GM18519 (cell line): ENCODE data around the gene TSPAN12.
A peak's percentile ranks its signal among the peaks of the same experiment; 100 is the strongest.

Experiments
- ATAC-seq: cut with Tn5 transposase; IDR thresholded peaks from one replicate; pipeline ENCODE4 v1.9.1; 2021; ENCODE audit warnings: mild to moderate bottlenecking, moderate library complexity; ENCODE audit not compliant: unreplicated experiment, low FRiP score

Gene TSPAN12

GRCh38 chr7:120852700-120853099 lies 5.2 kb downstream of the TSPAN12 start:
- ATAC-seq = no peak

DNA sequence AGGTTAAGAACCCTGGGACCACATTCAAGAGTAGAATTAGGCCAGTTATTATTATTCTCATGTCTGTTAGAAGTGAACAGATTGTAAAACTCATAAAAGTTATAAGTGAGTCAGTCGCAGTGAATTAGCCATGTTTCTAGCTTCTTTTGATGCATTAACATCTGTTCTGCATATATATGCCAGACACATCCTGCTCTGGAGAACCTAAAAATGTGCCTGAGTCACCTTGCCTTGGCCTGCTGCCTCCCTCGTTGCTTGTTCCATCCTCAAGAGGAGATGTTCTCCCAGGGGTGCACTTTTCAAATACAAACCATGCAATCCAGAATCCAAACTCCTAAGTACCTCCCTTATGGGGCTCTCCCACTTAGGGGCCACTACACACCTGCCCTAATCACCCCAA lies 14.8 kb downstream of the TSPAN12 start:
- no peak for ATAC-seq

DNA sequence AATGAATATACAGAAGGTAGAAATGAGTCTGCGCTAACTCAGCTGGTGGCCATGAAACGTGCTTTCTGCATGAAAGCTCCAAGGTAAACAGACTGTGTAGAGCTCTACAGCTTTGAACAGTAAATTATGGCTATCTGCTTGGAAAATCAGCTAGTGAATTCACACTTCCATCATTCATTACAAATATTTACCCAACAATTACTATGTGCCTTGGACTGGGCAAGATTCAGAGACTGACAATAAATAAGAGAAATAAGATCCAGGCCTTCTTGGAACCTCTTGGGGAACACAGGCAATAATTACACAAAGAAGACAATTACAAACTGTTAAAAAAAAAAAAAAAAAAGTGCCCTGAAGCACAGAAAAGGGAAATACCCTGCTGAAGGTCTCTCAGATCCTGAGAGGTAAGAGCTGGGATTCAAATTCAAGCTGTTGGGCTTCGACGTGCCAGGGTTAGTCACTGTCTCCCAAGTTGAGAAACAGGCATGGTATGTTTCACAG lies 15.8 kb downstream of the TSPAN12 start:
- no peak for ATAC-seq

GRCh38 chr7:120841608-120842007 lies 16.3 kb downstream of the TSPAN12 start:
- ATAC-seq = no peak

GRCh38 chr7:120838281-120838682 lies 19.7 kb downstream of the TSPAN12 start:
- ATAC-seq = peak; percentile 69

DNA sequence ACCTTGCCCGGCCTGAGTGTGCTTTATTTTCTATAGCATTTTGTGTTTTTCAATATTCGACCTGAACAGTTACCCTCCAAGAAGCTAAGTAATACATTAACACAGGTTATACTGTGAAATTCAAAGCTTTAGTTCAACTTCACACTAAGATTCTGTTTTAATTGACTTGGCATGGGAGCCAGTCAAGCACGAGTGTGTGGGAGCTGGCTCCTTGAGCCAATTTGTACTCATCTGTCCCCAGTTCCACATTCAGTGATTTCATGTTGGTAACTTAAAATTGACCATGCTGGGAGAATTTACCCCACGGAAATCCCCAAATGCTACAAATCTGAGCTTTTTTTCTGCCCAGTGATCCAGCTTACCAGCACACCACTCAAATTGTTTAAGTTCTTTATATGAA lies 20.3 kb downstream of the TSPAN12 start:
- peak; percentile 25 for ATAC-seq

GRCh38 chr7:120836556-120837115 lies 21.3 kb downstream of the TSPAN12 start:
- ATAC-seq = no peak

- ATAC-seq = no peak
These were observed 23.2 kb downstream of the TSPAN12 start for GRCh38 chr7:120834726-120835125.

DNA sequence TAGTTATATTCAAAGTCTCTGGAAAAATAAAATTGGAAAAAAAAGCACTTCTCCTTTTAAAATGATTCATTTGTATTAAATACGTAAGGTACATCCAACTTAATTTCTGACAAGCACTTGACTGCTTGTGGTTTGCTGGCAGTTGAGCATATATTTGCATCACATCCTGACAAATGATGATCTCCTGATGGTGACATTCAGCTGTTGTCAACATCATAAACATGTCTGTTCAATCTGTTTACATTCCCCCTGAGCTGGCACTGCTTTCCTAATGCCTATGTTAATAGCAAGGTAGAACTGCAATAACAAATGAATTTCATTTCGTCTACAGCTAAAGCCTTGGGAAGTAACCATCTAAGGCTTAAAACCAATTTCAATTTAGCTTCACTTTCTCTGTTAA lies 24.4 kb downstream of the TSPAN12 start:
- ATAC-seq = no peak

DNA sequence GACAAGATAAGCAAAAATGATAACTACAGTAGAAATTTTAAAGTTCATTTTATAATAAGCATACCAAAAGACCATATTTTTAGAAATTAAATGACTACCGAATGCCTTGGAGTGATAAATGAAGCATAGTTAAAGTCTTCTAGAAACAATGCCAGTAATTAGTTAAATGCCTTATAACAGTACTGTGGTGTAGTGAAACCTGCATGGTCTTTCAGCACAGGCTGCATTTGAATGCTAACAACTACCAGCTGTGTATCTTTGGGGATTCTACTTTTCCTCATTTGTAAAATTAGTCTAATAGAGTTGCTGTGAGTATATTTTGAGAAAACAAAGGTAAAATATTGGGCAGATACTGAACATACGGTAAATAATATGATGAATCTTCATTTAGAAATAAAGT lies 25.1 kb downstream of the TSPAN12 start:
- no peak for ATAC-seq

DNA sequence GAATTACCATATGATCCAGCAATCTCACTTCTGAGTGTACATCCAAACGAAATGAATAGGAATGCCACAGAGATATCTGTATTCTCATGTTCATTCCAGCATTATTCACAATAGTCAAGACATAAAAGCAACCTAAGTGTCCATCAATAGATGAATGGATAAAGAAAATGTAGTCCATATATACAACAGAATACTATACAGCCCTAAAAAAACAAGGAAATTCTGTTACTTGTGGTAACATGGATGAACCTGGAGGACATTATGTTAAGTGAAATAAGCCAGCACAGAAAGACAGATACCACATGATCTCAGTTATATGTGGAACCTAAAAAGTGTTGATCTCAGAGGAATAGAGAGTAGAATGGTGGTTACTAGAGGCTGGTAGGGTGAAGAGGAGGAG lies 26.7 kb downstream of the TSPAN12 start:
- ATAC-seq = no peak

DNA sequence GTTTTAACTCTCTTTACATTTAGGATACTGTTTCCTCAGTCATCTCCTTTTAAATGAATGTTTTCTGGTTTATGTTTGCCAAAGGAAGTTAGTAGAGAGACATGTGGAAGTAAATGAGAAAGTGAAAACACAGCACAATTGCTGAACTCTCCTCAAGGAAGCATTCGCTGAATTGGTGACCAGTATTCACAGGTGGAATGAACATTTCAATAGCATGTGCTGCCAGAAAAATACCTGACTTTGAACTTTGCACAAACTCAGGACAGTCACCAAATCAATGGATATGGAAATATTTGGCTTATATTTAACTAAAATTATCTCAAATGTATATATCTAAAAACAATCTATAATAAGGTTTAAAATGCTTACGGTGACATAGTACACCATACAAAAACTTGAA lies 28.5 kb downstream of the TSPAN12 start:
- ATAC-seq = no peak

- ATAC-seq = peak; percentile 44
These were observed 29.4 kb downstream of the TSPAN12 start for GRCh38 chr7:120828528-120828927.

DNA sequence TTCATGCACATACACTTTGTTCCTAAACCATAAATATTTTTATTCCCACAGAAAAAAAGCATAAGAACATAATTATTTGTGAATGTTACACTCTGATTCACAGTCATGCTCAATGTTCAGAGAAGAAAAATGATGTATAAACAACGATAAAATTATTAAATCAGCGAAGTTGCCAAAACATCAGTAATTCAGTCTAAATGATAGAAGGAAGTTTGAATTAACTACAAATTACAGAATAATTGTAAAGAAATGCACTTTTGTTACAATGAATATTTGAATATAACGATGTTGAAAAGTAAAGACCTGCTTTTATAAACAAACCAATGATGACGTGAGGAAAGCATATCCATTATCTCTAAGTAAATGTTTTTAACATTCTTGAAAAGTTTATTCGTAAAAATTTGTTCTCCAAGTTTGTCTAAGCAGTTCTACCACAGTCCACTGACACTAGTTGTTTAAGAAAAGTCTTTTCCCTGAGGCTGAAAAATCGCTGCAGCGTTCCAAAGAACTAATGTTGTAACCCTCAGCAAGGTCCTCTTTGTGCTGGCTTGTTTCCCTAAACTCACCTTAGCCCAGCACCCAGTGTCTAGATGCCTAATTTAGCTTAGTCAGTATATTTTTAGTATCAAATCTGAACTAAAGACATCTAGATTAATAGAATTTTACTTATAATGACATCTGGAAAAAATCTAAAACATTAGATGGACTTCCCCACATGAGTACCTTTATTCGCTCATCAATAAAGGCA lies 30.4 kb downstream of the TSPAN12 start:
- no peak for ATAC-seq

DNA sequence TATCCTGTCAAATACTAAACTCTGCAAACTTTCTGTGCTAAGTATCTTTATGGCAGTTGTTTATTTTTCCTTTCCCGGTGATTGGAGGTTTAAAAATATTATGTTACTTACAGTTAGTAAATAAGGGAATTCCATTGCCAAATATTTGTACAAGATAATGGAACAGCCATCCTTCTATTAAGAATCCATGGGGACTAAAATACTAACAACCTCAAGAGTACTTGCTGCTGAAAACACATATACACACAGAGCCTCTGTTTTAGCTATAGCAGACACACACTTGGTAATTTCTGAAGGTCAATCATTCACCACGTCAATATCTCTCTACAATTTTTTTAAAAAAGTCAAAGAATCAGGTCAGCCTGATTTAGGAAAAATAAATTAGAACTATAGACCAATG lies 32.4 kb downstream of the TSPAN12 start:
- ATAC-seq = no peak

DNA sequence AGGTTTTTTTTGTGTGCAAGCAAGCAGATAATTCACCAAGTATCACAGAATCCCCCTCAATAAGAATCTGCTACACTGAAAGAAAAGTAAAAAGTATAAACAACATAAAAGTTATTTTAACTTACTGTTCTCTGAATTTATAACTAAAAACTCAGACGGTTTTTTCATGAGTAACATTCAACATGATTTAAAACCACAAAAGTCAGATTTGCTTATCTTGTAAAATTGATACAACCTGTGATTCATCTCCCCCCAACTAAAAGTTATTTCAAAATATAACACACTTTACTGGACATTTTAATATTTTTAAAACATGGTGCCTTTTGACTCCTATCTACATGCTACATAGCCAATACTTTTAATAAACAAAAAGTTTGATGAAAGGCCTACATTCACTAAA lies 32.8 kb downstream of the TSPAN12 start:
- no peak for ATAC-seq

DNA sequence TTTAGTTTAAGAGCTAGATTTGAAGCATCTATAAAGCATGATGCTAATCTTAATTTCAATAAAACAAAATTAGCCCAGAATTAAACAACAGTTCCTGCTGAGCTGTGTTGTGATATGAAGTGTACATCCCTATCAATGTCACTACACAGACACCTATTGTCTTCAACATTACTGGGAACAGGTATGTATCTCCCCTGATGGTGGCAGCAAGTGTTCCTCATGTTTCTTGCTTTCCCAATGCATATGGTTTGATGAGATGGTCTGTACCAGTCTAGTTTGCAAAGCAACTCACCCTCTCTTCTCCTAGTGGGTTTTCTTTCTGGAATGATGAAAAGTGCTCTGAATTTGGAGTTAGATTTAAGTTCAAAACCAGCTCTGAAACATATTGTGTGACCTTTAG lies 38.1 kb downstream of the TSPAN12 start:
- ATAC-seq = no peak

- ATAC-seq = no peak
These were observed 40.1 kb downstream of the TSPAN12 start for GRCh38 chr7:120817851-120818250.

- ATAC-seq = no peak
These were observed 43.5 kb downstream of the TSPAN12 start for GRCh38 chr7:120814253-120814939.

- no peak for ATAC-seq
These were observed 44.2 kb downstream of the TSPAN12 start for GRCh38 chr7:120813546-120814252.

DNA sequence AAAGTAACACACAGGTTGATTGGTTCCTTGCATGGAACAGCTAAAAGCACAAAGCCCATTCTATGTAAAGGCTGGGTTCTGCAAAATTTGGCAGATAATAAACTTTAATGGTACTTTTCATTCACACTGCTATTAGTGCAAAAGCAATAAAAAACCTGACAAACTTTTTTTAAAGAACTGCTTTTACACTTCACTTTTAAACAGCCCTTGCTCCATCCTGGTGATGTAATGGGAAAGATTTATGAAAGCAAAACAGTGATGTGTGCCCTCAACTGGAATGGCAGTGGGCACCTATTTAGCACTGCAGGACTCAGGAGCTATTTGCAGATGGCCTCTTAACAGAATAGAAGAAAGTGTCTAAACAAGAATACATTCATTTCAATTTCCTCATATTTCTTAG lies 44.9 kb downstream of the TSPAN12 start:
- ATAC-seq = no peak
